Testis (tissue), 3 donors: ENCODE data around the gene LCK. TPM values are rescaled to one million over a fixed set of nuclear protein-coding genes. Genes with fewer than 3 reads are reported as not detected.
"Not testable (repeated sequence)": the region's sequence is repeated elsewhere in the genome, so short reads cannot be mapped to it uniquely, and the experiment has no call there.

Experiments
- DNase-seq: peaks from one replicate; pipeline ENCODE4 v3.0.0-alpha.2; 2019
- H3K27ac ChIP-seq, 2 donors: fragments of 200-600 bp; sonication (generic); one replicate each; pipeline ENCODE4 v1.5.1; 2019
- H3K27me3 ChIP-seq: fragments of 200-600 bp; sonication (generic); one replicate; pipeline ENCODE4 v1.5.1; 2019
- H3K36me3 ChIP-seq: fragments of 200-600 bp; sonication (generic); one replicate; pipeline ENCODE4 v1.5.1; 2017; ENCODE audit warnings: low read depth; ENCODE audit errors: missing control alignments
- H3K4me1 ChIP-seq: fragments of 200-600 bp; sonication (generic); one replicate; pipeline ENCODE4 v1.5.1; 2019
- H3K4me3 ChIP-seq, 2 donors: fragments of 200-600 bp; sonication (generic); one replicate each; pipeline ENCODE4 v1.5.1; 2017 to 2019
- H3K9me3 ChIP-seq: fragments of 200-600 bp; sonication (generic); one replicate; pipeline ENCODE4 v1.5.1; 2017
- CTCF ChIP-seq, 3 experiments: fragments of 450-650 bp in 2 of 3; fragments of 200-600 bp in 1 of 3; sonication (generic) in 1 of 3; IDR thresholded peaks; one replicate each; pipeline ENCODE4 v1.5.1; 2016 to 2019; ENCODE audit warnings: antibody characterized with exemption in 3 of 3, mild to moderate bottlenecking in 2 of 3, moderate library complexity in 1 of 3
- POLR2A ChIP-seq: fragments of 450-650 bp; IDR thresholded peaks from one replicate; pipeline ENCODE4 v1.6.1; 2017; ENCODE audit warnings: antibody characterized with exemption, mild to moderate bottlenecking, moderate library complexity
- WGBS, 2 donors: methylation state at CpG; one replicate each; pipeline ENCODE4 v1.1.5; 2018; 5-methylcytosine and 5-hydroxymethylcytosine counted together
- intact Hi-C: fragments of 100-400 bp; cut with DNase I; formaldehyde crosslinking; loops from one replicate; pipeline ENCODE4 v1.15.1; 2023; ENCODE audit warnings: low total_unique reads
- polyA plus RNA-seq: library from polyadenylated mRNA; stranded (reverse); fragments of 350-450 nt; fragmentation: Illumina TruSeq; extraction: RNeasy Lipid Tissue Mini Kit (QIAGEN cat#74804); gene quantifications from one replicate; pipeline ENCODE4 v1.2.3, GENCODE V29; 2014; ENCODE audit warnings: low read depth, low replicate concordance; ENCODE audit not compliant: insufficient read depth
- total RNA-seq, 2 donors: library from RNA; depleted of rRNA; stranded (reverse); fragments of >200 nt; gene quantifications; one replicate each; pipeline ENCODE4 v1.2.3, GENCODE V29; 2016

LCK gene
- total and polyA plus RNA-seq, 3 donors from 2014 or later, result 0.79 to 4.3 (median 3.2) TPM

GRCh38 chr1:32249831-32250525, 1.1 kb upstream of the LCK start:
- H3K27ac ChIP-seq, result no peak overlapping the region
- H3K27me3 ChIP-seq, result no peaks in the 10 kb centered on the region
- intact Hi-C loops, result loop anchor here (10.0 kb wide), 1 partner anchor 85 kb away; the partner anchor contains the start of gene MARCKSL1
- no peak for DNase-seq
- H3K4me1 ChIP-seq, result peaks cover 40% of the 10 kb centered on the region
- TF ChIP-seq POLR2A, result no peak
- no peak for TF ChIP-seq CTCF (IDR thresholded peaks at IDR 0.05)
- no peaks in the 10 kb centered on the region for H3K36me3 ChIP-seq
- no peak overlapping the region for H3K4me3 ChIP-seq
- 68 to 72% methylated on average over 8 to 9 of the region's 9 CpGs for WGBS, 2 donors
- no peaks in the 10 kb centered on the region for H3K9me3 ChIP-seq

DNA sequence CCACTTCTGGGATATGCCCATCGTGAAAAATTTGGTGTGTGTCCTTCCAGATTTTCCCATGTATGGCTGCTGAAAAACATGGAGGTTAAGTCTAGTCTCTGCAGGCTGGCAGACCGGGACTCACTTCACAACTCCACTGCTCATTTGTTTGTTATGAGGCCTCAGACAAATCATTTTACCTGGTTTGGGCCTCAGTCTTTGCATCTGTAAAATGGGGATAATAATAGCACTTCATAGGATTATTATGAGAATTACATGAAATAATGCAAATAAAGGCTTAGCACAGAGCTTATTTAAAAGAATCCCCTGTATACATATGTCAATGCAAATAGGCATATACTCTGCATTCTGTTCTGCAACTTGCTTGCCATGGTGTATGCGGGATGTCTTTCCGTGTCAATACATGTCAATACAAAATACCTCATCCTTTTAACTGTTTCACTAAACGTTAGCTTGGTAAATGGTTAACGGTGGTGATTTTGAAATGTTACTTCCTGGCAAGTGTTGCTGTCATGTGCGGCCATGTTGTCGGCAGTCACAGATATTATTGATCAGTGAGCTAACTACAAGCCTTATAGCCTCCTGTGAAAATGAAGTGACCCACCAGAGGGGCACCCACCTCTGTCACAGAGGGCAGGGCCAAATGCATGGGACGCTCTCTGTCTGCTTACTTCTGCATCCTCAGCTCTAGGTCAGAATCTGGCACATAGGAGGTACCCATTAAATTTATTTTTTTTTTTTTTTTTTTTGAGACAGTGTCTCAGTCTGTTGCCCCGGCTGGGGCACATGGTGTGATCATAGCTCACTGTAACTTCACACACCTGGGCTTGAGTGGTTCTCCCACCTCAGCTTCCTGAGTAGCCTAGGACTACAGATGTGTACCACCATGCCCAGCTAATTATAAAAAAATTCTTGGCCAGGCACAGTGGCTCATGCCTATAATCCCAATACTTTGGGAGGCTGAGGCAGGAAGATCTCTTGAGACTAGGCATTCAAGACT, 4.3 kb downstream of the LCK start:
- intact Hi-C loops, result no loop called here
- WGBS, 2 donors, result 88 to 91% methylated on average over 10 of the region's 10 CpGs
- TF ChIP-seq CTCF (IDR thresholded peaks at IDR 0.05), result no peak
- TF ChIP-seq POLR2A, result no peak
- Histone ChIP-seq H3K4me3 (no peak overlapping the region), H3K27me3 (no peaks in the 10 kb centered on the region), H3K4me1 (peaks cover 23% of the 10 kb centered on the region), H3K9me3 (no peaks in the 10 kb centered on the region), H3K36me3 (no peaks in the 10 kb centered on the region), H3K27ac (no peak overlapping the region)
- DNase-seq, result no peak

DNA sequence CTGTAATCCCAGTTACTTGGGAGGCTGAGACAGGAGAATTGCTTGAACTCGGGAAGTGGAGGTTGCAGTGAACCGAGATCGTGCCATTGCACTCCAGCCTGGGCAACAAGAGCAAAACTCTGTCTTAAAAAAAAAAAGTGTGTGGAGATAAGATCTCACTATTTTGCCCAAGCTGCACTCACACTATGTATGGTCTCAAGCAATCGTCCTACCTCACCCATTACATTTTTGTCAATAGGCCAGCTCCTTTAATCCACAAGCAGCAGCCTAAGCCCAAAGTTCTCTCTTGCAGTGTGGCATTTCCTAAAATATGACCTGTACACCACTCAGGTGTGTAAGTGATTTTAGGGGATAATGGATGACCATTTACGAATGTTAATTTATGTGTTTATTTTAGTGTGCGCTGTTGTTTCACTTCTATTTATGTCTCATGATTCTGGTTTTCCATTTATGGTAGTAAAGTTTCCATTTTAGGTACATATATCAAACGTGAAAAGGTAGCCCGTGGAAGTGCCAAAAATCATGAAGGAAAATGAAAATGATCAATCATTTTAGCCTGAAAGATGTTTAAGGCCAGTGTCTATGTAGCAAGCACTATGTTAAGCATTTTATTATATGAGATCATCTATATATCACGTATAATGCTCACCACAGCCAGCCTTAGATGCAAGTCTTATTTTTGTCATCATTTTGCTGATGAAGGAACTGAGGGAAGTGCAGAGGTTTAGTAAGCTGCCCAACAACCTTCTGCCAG, 5.6 kb downstream of the LCK start:
- Histone ChIP-seq H3K9me3 (no peaks in the 10 kb centered on the region), H3K27ac (no peak overlapping the region), H3K36me3 (no peaks in the 10 kb centered on the region), H3K4me3 (no peak overlapping the region), H3K4me1 (peaks cover 10% of the 10 kb centered on the region), H3K27me3 (no peaks in the 10 kb centered on the region)
- WGBS, 2 donors, result 87 to 90% methylated on average over 9 of the region's 9 CpGs
- no peak for TF ChIP-seq CTCF (IDR thresholded peaks at IDR 0.05)
- no peak for TF ChIP-seq POLR2A
- intact Hi-C loops, result no loop called here
- DNase-seq, result no peak

DNA sequence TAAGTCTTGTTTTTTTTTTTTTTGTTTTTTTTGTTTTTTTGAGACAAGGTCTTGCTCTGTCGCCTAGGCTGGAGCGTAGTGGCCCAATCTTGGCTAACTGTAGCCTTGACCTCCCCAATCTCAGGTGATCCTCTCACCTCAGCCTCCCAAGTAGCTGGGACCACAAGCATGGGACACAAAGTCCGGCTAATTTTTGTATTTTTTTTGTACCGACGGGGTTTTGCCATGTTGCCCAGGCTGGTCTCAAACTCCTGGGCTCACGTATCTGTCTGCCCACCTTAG, 6.1 kb downstream of the LCK start:
- 88 to 91% methylated on average over 6 of the region's 6 CpGs for WGBS, 2 donors
- H3K27ac ChIP-seq, result no peak overlapping the region
- no peak overlapping the region for H3K4me3 ChIP-seq
- DNase-seq, result no peak
- no peaks in the 10 kb centered on the region for H3K36me3 ChIP-seq
- H3K27me3 ChIP-seq, result no peaks in the 10 kb centered on the region
- TF ChIP-seq CTCF (IDR thresholded peaks at IDR 0.05) (no peak), POLR2A (no peak)
- H3K4me1 ChIP-seq, result peaks cover 7% of the 10 kb centered on the region
- intact Hi-C loops, result no loop called here
- H3K9me3 ChIP-seq, result no peaks in the 10 kb centered on the region

- intact Hi-C loops, H3K27me3 ChIP-seq, H3K27ac ChIP-seq, H3K9me3 ChIP-seq, H3K4me1 ChIP-seq, H3K4me3 ChIP-seq, H3K36me3 ChIP-seq, DNase-seq: not testable (repeated sequence)
- WGBS, 2 donors, result 93 to 94% methylated on average over 4 of the region's 4 CpGs
Measured at GRCh38 chr1:32263236-32263593, 12.2 kb downstream of the LCK start.
